Immature natural killer cell (primary cell): ENCODE data around the gene ICE1. TPM values are rescaled to one million over a fixed set of nuclear protein-coding genes. Genes with fewer than 3 reads are reported as not detected.
A peak's percentile ranks its signal among the peaks of the same experiment; 100 is the strongest.
"Not testable (repeated sequence)": the region's sequence is repeated elsewhere in the genome, so short reads cannot be mapped to it uniquely, and the experiment has no call there.

Experiments
- DNase-seq, 3 donors: peaks; one replicate each; pipeline ENCODE4 v3.0.0; 2022; ENCODE audit warnings: mixed read lengths in 1 of 3
- H3K27ac Mint-ChIP-seq, 6 donors: one replicate each; pipeline ENCODE4 v1.8.0; 2020; ENCODE audit warnings: mixed read lengths in 6 of 6, mild to moderate bottlenecking in 5 of 6, inconsistent platforms in 4 of 6, moderate library complexity in 3 of 6
- H3K27me3 Mint-ChIP-seq, 3 donors: one replicate each; pipeline ENCODE4 v1.8.0; 2020 to 2021; ENCODE audit warnings: low read depth in 3 of 3, mild to moderate bottlenecking in 3 of 3, mixed read lengths in 3 of 3, moderate library complexity in 3 of 3, inconsistent platforms in 1 of 3
- H3K36me3 Mint-ChIP-seq, 3 donors: one replicate each; pipeline ENCODE4 v1.8.0; 2020; ENCODE audit warnings: mixed read lengths in 3 of 3, inconsistent platforms in 2 of 3, mild to moderate bottlenecking in 2 of 3
- H3K4me1 Mint-ChIP-seq, 2 donors: one replicate each; pipeline ENCODE4 v1.8.0; 2020; ENCODE audit warnings: inconsistent platforms in 2 of 2, mild to moderate bottlenecking in 2 of 2, mixed read lengths in 2 of 2, moderate library complexity in 1 of 2
- H3K4me3 Mint-ChIP-seq, 5 donors: one replicate each; pipeline ENCODE4 v1.8.0; 2020; ENCODE audit warnings: mild to moderate bottlenecking in 5 of 5, mixed read lengths in 5 of 5, inconsistent platforms in 3 of 5, moderate library complexity in 3 of 5
- H3K9me3 Mint-ChIP-seq, 6 donors: one replicate each; pipeline ENCODE4 v1.8.0; 2020; ENCODE audit warnings: mild to moderate bottlenecking in 6 of 6, mixed read lengths in 6 of 6, inconsistent platforms in 4 of 6, moderate library complexity in 3 of 6
- polyA plus RNA-seq, 3 donors: library from polyadenylated mRNA; unstranded; fragments of 300-500 nt; fragmentation: Illumina TruSeq; gene quantifications; one replicate each; pipeline ENCODE4 v1.2.3, GENCODE V29; 2021

Gene ICE1
- polyA plus RNA-seq, 3 donors from 2014 or later, result 11.9 to 19.3 (median 13.5) TPM

GRCh38 chr5:5413856-5414255 lies 8.6 kb upstream of the ICE1 start:
- not testable (repeated sequence) for H3K9me3 Mint-ChIP-seq, H3K4me1 Mint-ChIP-seq, H3K36me3 Mint-ChIP-seq, H3K4me3 Mint-ChIP-seq, DNase-seq, H3K27me3 Mint-ChIP-seq, H3K27ac Mint-ChIP-seq

GRCh38 chr5:5414999-5415398 lies 7.5 kb upstream of the ICE1 start:
- Mint-ChIP-seq H3K27ac (no peak overlapping the region), H3K27me3 (peaks cover 1 to 8% (median 7%) of the 10 kb centered on the region in 3 donors), H3K4me3 (no peak overlapping the region), H3K4me1 (no peaks in the 10 kb centered on the region), H3K36me3 (peaks cover 5 to 10% (median 7%) of the 10 kb centered on the region in 3 donors), H3K9me3 (peaks cover 0 to 4% (median 0%) of the 10 kb centered on the region in 6 donors)
- no peak for DNase-seq

GRCh38 chr5:5416733-5417132 lies 5.7 kb upstream of the ICE1 start:
- Mint-ChIP-seq H3K27ac (no peak overlapping the region), H3K4me3 (no peak overlapping the region), H3K4me1 (peaks cover 11 to 13% of the 10 kb centered on the region in 2 donors)

GRCh38 chr5:5418006-5418405 lies 4.5 kb upstream of the ICE1 start:
- Mint-ChIP-seq H3K4me1 (peaks cover 15 to 20% of the 10 kb centered on the region in 2 donors), H3K27ac (no peak overlapping the region), H3K36me3 (peaks cover 0 to 7% (median 7%) of the 10 kb centered on the region in 3 donors), H3K27me3 (peaks cover 4 to 20% (median 12%) of the 10 kb centered on the region in 3 donors), H3K4me3 (no peak overlapping the region), H3K9me3 (no peaks in the 10 kb centered on the region)
- DNase-seq, result no peak

More at GRCh38 chr5:5416733-5417132, 5.7 kb upstream of the ICE1 start:
- no peak for DNase-seq
- H3K9me3 Mint-ChIP-seq, result no peaks in the 10 kb centered on the region
- H3K36me3 Mint-ChIP-seq, result peaks cover 0 to 7% (median 7%) of the 10 kb centered on the region in 3 donors
- H3K27me3 Mint-ChIP-seq, result peaks cover 1 to 14% (median 12%) of the 10 kb centered on the region in 3 donors

GRCh38 chr5:5418764-5419163 lies 3.7 kb upstream of the ICE1 start:
- H3K9me3 Mint-ChIP-seq, result no peaks in the 10 kb centered on the region
- H3K27ac Mint-ChIP-seq, result no peak overlapping the region
- peaks cover 0 to 7% (median 7%) of the 10 kb centered on the region in 3 donors for H3K36me3 Mint-ChIP-seq
- peaks cover 15 to 20% of the 10 kb centered on the region in 2 donors for H3K4me1 Mint-ChIP-seq
- DNase-seq, result no peak
- peaks cover 4 to 20% (median 14%) of the 10 kb centered on the region in 3 donors for H3K27me3 Mint-ChIP-seq
- H3K4me3 Mint-ChIP-seq, result no peak overlapping the region

- no peak overlapping the region for H3K27ac Mint-ChIP-seq
- peaks cover 4 to 17% (median 14%) of the 10 kb centered on the region in 3 donors for H3K27me3 Mint-ChIP-seq
- DNase-seq, result no peak
- H3K4me1 Mint-ChIP-seq, result peaks cover 15 to 20% of the 10 kb centered on the region in 2 donors
- peaks cover 0 to 7% (median 7%) of the 10 kb centered on the region in 3 donors for H3K36me3 Mint-ChIP-seq
- H3K9me3 Mint-ChIP-seq, result no peaks in the 10 kb centered on the region
- no peak overlapping the region for H3K4me3 Mint-ChIP-seq
Observed at GRCh38 chr5:5419291-5420210, 2.9 kb upstream of the ICE1 start.

GRCh38 chr5:5420251-5420650 lies 2.2 kb upstream of the ICE1 start:
- DNase-seq, result no peak
- peaks cover 4 to 17% (median 14%) of the 10 kb centered on the region in 3 donors for H3K27me3 Mint-ChIP-seq
- H3K4me1 Mint-ChIP-seq, result peaks cover 15 to 20% of the 10 kb centered on the region in 2 donors
- peak overlapping the region in 1 of 6 donors; percentile 95 for H3K27ac Mint-ChIP-seq
- peaks cover 0 to 7% (median 7%) of the 10 kb centered on the region in 3 donors for H3K36me3 Mint-ChIP-seq
- H3K4me3 Mint-ChIP-seq, result peak overlapping the region in 4 of 5 donors; percentile 93 to 96 (median 94)
- H3K9me3 Mint-ChIP-seq, result no peaks in the 10 kb centered on the region

- Mint-ChIP-seq H3K36me3 (peaks cover 0 to 4% (median 4%) of the 10 kb centered on the region in 3 donors), H3K4me3 (peak overlapping the region; percentile 93 to 96 (median 94)), H3K9me3 (no peaks in the 10 kb centered on the region), H3K27ac (peak overlapping the region; percentile 94 to 99 (median 96)), H3K27me3 (peaks cover 4 to 17% (median 14%) of the 10 kb centered on the region in 3 donors), H3K4me1 (peaks cover 15 to 20% of the 10 kb centered on the region in 2 donors)
- peak; percentile 6 to 15 (median 10) for DNase-seq
Observed at GRCh38 chr5:5421149-5421960, 1.1 kb upstream of the ICE1 start.

GRCh38 chr5:5422819-5423515 lies 490 bp downstream of the ICE1 start:
- DNase-seq, result no peak
- Mint-ChIP-seq H3K4me3 (peak overlapping the region; percentile 93 to 96 (median 94)), H3K27me3 (peaks cover 2 to 16% (median 11%) of the 10 kb centered on the region in 3 donors), H3K36me3 (no peaks in the 10 kb centered on the region), H3K27ac (peak overlapping the region in 3 of 6 donors; percentile 95 to 99 (median 96)), H3K9me3 (no peaks in the 10 kb centered on the region), H3K4me1 (peaks cover 25% of the 10 kb centered on the region in 2 donors)

GRCh38 chr5:5423586-5423985 lies 1.1 kb downstream of the ICE1 start:
- H3K4me3 Mint-ChIP-seq, result no peak overlapping the region
- no peaks in the 10 kb centered on the region for H3K9me3 Mint-ChIP-seq
- no peak for DNase-seq
- peaks cover 2 to 16% (median 11%) of the 10 kb centered on the region in 3 donors for H3K27me3 Mint-ChIP-seq
- no peak overlapping the region for H3K27ac Mint-ChIP-seq
- H3K4me1 Mint-ChIP-seq, result peaks cover 27 to 30% of the 10 kb centered on the region in 2 donors
- H3K36me3 Mint-ChIP-seq, result no peaks in the 10 kb centered on the region

GRCh38 chr5:5424736-5425135 lies 2.3 kb downstream of the ICE1 start:
- H3K27ac Mint-ChIP-seq, result no peak overlapping the region
- H3K36me3 Mint-ChIP-seq, result no peaks in the 10 kb centered on the region
- no peak overlapping the region for H3K4me3 Mint-ChIP-seq
- peaks cover 32 to 42% of the 10 kb centered on the region in 2 donors for H3K4me1 Mint-ChIP-seq
- H3K9me3 Mint-ChIP-seq, result no peaks in the 10 kb centered on the region
- no peak for DNase-seq
- H3K27me3 Mint-ChIP-seq, result peaks cover 4 to 16% (median 11%) of the 10 kb centered on the region in 3 donors

- Mint-ChIP-seq H3K36me3 (no peaks in the 10 kb centered on the region), H3K4me1 (peaks cover 30 to 74% of the 10 kb centered on the region in 2 donors), H3K27ac (no peak overlapping the region), H3K4me3 (no peak overlapping the region), H3K9me3 (no peaks in the 10 kb centered on the region), H3K27me3 (peaks cover 0 to 1% (median 0%) of the 10 kb centered on the region in 3 donors)
- no peak for DNase-seq
Observed at GRCh38 chr5:5430136-5430535, 7.7 kb downstream of the ICE1 start.
